ENCODE data around the gene PLCB3.

PLCB3 gene

DNA sequence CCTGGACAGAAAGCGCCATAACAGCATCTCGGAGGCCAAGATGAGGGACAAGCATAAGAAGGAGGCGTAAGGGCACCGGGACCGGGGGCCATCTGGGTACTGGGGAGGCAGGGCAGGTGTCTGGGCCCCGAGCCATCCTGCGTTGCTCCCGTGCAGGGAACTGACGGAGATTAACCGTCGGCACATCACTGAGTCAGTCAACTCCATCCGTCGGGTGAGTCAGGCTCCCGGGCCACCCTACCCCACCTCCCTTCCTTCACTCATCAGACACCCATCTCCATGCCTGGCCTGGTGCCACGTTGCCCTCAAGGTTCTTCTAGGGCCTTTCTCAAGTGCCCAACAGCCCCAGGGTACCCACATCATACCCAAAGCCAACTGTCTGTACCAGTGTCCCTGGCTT lies 15.0 kb downstream of the PLCB3 start:
- DNase-seq (ENCODE audit: low read depth in 2 of 2), result no peak

DNA sequence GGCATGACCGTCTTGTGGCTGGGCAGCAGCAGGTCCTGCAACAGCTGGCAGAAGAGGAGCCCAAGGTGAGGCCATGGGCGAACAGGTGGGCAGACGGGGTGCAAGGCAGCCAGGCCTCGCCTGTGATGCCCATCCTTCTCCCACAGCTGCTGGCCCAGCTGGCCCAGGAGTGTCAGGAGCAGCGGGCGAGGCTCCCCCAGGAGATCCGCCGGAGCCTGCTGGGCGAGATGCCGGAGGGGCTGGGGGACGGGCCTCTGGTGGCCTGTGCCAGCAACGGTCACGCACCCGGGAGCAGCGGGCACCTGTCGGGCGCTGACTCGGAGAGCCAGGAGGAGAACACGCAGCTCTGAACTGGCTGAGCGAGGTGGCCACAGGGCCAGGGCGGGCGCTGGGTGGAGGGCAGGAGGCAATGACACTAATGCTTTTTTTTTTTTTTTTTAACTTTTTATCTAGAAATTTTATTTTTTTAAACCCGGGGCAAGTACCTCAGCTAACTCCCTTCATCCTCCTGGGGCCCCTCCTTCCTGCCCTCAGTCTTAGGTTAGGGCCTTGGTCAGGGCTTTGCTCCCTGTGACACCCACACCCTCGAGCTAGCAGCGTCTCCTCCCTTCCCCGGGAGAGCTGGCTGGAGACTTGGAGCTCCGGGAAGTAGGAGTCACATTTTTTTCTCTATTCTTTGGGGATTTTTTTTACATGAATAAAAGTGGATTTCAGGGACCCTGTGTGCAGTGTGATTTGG lies 16.0 kb downstream of the PLCB3 start:
- no peak for DNase-seq (ENCODE audit: low read depth in 2 of 2)

DNA sequence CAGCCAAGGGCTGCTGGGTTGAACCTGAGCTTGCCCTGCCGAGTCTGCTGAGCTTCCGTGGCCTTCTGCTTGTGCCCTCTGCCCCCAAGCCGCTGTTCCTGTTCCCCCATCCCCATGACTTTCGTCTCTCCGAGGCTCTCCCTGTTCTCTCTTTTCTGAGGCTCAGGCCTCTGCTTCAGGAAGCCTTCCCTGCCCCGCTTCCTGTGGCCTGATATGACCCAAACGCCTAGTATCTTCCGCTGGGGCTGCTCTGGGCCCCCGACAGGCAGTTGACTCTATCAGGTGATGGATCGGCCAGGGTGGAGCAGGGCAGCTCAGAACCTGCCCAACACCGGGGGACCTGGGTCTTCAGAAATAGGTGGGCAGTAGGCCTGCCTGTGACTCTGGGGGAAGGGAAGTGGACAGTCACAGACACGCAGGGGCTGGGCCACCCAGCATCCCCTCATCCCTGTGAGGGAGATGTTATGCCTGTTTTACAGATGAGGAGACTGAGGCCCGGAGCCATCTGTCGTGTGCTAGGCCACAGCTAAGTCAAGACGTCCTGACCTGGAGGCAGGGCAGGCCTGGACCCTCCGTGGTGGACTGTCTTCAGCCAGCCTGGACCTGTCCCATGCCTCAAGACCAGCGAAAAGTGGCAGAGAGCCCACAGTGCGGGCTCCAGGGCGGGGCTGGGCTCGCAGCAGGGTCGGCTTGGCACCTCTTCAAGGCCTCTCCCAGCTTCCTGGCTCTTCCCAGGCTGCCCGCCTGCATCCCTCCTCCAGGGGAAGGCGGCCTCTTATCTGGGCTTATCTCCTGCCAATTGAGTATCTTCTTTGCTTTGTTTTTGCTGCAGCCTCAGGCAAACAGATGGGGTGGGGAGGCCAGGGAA lies 16.9 kb downstream of the PLCB3 start:
- no peak for DNase-seq (ENCODE audit: low read depth in 2 of 2)

DNA sequence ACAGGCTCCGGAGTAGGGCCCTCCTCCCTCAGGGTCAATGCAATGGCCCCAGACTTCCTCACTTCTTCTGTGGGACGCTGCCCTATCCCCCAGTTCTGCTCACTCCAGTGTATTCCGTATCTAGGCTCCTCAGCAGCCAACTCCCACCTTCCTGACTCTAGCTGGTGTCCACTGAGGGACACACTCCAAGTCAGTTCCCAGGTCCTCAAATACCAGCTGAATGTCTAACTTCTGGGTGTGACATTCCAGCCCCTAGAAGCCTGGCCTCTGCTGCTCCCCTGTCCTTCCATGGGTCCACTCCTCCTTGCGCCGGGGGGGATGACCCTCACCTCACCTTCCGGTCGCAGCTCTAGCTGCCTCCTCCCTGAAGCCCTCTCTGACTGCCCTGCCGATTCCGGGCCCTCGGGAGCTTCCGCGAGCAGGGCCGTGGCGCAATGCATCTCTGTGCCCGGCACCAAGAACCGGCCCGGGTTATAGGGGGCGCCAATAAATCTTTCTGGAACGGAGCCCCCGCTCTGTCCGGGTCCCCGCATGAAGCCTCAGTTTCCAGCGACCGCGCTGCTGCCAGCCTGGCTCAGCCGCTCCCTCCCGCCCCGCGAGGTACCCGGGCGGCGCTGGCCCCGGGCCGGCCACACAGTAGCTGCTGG lies 17.7 kb downstream of the PLCB3 start:
- peak in 1 of 2 donors; percentile 57 for DNase-seq (ENCODE audit: low read depth in 2 of 2)

DNA sequence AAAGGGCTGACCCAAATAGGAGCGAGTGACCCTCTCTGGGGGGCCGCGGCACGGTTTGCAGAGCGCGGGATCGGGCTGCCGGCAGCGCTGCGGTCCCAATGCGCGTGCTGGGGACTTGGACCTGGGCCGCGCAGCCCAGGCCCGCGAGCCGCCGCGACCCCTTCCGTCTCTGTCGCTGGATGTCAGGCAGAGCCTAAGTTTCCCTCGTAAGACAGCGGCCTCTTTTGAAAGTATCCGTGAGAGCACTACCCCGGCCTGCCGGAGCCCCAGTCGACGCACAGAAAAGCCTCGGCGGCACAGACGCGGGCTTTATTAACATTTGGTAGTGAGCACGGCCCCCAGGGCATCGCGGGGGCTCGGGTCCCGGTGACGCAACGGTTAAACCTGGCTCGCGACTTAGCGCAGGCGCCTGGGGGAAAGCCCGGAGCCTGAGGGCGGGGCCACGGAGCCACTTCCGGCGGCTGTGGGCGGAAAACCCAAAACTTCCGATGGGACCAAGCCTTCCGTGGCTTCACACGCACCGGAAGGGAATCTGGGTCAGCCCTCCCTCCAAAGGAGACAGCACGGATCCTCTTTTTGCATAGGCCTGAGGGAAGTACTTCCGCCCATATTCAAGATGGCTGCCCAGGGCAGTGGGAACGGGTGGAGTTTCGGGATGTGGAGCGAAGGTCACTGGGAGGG lies 18.4 kb downstream of the PLCB3 start:
- peak; percentile 96 to 98 for DNase-seq (ENCODE audit: low read depth in 2 of 2)

DNA sequence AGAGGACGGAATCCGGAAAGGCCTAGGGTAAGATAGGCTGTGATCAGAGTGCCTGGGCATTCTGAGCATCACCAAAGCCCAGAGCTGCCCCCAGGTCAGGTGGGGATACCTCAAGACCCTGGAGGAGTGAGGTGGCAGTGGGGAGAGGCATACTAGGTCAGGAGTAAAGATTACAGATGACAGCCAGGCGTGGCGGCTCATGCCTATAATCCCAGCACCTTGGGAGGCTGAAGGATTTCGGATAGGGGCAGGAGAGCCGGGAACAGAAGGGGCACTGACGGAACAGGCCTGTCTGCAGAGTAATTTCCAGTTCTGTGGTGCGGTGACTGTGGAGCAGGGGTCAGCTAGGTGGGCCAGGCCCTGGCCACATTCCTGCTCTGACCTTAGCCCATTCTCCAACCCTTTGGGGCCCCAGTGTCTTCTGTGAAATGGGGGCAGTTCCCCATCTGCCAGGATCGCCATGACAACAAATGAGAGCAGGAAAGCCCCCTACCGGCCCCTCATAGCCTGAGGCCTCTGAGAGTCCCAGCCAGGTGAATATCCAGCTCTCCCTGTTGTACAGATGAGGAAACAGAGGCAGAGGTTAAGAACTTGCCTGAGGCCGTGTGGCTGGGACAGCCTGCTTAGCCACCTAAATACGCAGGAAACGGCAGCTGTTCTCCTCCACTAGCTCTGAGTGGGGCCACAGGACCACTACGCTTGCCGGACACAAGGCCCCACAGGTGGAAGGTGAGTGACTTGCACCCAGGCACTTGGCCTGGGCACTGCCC lies 23.9 kb downstream of the PLCB3 start:
- DNase-seq (ENCODE audit: low read depth in 2 of 2), result no peak

DNA sequence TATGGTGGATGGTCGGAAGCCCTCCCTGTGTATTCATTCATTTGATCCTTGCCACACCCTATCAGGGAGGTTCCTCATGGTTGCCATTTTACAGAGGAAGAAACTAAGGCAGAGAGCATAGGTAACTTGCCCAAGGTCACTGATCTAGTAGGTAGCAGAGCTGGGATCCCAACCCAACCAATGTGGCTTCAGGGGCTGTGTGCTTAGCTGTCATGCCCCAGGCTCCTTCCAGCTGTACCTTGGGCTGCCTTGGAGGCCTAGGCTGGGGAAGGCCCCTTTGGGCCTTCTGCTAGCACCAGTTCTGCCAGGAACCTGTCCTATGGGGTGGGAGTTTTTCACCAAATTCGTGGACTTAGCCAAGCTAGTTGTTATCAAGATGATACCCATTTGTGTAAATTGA lies 24.5 kb downstream of the PLCB3 start:
- DNase-seq (ENCODE audit: low read depth in 2 of 2), result no peak

DNA sequence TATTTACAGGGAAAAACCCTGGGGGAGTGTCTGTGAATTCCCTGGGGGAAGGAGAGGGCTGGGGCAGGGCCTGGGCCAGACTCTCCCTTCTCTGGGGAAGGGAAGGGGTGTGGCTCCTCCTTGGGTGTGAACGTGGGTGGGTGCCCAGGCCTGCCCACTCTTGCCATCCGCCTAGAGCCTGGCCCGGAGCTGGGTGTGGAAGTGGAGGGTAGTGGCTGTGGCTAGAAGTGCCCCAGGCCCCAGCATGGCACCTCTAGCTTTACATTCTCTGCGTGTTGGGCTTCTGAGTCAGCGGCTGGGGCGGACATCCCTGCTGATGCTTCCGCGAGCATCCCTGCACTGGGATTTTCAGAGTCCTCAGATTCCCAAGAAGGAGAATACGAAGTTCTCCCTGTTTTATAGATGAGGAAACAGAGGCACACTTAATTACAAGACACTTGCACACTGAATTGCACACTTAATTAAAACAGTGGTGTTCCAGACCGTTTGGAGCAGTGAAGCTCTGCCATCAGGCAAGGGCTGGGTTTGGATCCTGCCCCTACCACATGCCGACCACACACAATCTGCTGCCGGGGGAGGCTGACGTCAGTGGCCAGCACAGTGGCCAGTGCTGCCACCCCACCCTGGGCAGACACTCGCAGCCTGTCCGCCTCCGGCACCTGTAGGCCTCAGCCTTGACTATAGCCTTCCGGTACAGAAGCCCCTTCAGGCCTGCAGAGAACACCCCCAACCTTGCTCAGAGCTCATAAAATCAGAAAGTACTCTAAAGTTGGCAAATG lies 25.5 kb downstream of the PLCB3 start:
- no peak for DNase-seq (ENCODE audit: low read depth in 2 of 2)

DNA sequence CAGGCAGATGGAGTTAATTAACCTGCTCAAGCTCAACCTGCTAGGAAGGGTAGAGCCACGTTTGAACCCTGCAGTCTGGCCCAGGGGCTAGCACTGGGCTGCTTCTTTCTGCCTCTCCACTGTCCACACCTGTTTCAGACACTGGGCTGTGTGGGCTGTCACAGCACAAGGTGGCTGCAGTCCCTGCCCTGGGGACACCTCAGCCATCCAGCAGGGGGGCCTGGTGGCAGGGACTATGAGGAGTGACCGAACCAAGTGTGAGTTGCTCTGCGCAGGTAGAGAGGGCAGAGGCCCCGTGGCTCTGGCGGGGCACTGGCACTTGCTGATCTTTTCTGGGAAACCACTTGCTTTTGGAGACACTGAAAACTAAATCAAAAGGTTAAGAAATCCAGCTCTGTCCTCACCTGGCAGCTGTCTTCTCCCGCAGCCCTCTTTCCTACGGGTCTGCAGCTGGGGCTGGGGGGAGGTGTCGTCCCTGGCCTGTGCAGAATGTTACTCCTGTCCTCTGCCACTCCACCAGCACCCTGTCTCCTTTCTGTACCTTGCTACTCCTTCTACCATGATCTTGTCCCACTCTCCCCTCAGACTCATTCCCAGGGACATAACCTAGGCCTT lies 27.4 kb downstream of the PLCB3 start:
- no peak for DNase-seq (ENCODE audit: low read depth in 2 of 2)

DNA sequence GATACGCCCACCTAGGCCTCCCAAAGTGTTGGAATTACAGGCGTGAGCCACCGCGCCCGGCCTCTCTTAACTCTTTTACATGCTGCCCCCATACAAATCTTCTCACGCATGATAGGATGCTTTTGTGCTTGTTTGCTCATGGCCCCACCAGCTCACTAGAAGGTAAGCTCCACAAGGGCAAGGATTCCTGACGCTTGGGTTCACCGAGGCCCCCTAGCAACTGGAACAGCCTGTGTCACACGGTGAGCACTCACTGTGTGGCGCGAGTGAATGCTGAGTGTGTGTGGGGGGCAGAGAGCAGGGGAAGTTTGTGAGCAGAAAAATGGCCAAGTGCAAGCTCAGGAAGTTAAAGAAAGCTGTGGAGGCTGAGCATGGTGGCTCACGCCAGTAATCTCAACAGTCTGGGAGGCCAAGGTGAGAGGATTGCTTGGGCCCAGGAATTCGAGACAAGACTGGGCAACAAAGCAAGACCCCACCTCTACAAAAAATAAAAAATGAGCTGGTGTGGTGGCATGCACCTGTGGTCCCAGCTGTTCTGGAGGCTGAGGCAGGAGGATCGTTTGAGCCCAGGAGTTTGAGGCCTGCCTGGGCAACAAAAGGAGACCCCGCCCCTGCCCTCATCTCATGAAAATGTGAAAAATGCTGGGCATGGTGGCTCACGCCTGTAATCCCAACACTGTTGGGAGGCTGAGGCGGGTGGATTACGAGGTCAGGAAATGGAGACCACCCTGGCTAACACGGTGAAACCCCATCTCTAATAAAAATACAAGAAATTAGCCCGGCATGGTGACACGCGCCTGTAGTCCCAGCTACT lies 30.8 kb downstream of the PLCB3 start:
- DNase-seq (ENCODE audit: low read depth in 2 of 2), result no peak

DNA sequence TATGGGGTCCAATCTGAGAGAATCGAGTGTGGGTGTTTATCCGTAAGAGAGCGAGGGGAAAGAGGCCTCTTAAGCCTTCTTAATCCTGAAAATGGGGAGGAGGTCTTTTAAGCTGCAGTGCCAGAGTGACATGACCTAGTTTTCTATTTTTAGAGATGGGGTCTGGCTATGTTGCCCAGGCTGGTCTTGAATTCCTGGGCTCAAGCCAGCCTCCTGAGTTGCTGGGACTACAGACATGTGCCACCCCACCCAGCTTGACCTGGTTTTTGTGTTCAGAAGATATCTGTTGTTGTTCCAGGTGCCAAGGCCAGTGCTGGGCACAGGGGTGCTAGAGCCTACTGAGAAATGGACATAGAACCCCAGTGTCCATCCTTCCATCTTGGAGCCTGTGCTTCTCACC lies 31.8 kb downstream of the PLCB3 start:
- DNase-seq (ENCODE audit: low read depth in 2 of 2), result no peak

DNA sequence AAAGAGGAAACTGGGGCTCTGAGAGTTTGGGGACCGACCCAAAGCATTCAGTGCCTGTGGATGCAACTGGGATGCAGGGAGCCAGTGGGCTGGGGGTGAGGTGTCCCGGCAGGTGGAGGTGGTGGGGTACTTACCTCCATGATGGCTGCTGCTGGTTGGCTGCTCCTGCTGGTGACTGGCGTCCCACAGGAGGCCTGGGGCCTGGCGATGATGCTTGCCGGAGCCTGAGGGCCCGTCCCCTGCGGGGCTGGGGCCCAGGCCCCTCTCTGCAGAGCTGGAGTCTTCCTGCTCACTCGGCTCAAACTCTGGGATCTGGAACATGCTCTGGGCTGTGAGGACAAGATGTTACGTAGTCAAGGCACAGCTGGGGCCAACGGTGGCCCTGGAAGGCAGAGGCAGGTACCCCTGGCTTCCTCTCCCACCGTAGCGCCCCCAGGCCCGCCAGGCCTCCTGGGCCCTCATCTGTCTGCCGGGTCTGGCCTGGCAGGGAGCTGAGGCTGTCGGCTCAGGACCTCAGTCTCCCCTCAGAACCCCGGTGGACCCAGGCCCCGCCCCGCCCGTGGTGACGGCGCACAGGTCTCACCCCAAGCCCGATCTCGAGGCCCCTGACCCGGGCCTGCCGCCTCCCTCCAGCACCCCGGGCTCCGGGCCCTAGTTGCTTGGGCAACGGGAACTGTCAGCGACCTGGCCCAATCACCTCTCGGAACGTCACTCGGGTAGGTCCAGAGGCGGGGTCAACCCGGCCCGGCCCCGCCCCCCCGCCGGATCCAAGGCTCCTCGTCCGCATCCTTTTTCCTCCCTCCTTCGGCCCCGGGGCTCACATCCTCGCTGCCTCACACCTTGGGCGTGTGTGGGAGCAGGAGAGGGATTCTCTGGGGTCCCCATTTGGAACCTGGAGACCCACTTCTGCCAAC lies 33.0 kb downstream of the PLCB3 start, which contains the start of gene BAD:
TSS of gene BAD (minus strand) at position 618 of the 914 bp plus-strand sequence. CDS start at position 321, 297 bp downstream.
- DNase-seq (ENCODE audit: low read depth in 2 of 2), result peak; percentile 88 to 90

DNA sequence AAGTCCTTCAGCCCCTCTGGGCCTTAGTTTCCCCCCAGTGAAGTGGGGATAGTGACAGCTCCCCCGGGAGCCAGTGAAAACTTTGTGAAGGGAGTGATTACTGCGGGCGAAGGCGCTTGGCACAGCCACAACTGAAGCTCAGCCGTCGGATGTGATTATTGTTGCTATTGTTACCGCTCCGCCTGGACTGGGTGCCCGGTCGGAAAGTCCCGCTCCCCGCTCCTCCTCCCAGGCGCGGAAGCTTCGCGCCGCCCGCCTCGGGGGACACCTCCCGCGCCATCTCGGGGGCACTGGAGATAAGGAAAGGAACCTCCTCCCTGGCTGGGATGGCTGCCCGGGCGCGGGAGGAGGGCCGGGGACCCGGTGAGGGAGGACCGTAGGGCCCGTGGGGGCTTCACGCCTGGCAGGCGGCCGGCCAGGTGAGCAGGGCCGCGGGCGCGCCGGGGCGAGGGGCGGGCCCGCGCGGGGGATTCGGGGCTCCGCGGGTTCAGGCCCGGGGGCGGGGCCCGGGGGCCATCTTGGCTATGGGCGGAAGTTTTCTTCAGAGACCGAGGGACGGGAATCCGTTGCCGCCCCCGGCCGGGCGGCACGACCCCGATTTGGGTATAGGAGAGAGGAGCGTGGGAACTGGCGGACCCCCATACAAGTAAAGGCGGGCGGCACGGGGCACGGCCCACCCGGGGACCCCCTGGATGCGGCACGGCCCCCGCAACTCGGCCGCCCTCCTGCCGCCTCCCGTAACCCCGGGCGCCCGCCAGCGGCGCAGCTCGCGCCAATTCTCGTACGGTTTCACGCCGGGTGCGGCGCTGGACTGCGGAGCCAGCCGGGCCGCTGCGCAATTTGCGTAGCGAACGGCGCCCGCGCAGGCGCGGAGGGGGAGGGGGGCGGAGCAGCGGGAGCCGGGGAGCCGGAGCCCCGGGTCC lies 33.9 kb downstream of the PLCB3 start, which contains the start of gene GPR137:
TSS of gene GPR137 (plus strand) at position 887 of the 923 bp plus-strand sequence. CDS start 677 bp downstream, outside the sequence.
- DNase-seq (ENCODE audit: low read depth in 2 of 2), result peak; percentile 83 to 86

DNA sequence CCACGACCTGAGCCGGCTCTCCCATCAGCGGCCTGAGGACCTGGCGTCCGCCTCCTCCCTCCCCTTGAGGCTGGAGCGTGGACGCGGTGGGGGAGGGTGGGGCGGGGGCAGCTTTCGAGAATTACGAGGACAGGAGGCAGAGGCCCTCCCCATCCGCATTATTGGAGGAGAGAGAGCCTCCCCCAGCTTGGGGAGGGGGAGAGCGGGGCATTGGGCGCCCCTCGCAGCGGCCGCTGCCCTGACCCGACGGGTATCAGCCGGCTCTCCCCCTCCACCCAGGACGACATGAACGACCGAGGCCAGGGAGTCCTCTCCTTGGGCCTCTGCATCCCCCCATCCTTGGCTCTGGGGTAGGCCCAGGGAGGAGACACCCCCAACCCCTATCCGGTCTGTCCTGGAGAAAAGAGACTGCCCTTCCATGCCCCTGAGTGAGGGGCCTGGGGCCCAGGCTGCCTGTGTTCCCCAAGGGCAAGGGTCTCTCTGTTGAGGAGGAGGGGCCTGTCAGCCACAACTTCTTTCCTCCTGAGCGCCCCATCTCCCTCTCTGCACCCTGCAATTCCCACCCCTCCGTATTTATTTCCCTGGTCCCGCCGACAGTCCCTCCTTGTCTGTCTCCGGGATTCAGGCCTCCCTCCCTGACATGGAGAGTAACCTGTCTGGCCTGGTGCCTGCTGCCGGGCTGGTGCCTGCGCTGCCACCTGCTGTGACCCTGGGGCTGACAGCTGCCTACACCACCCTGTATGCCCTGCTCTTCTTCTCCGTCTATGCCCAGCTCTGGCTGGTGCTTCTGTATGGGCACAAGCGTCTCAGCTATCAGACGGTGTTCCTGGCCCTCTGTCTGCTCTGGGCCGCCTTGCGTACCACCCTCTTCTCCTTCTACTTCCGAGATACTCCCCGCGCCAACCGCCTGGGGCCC lies 34.8 kb downstream of the PLCB3 start:
- DNase-seq (ENCODE audit: low read depth in 2 of 2), result no peak

DNA sequence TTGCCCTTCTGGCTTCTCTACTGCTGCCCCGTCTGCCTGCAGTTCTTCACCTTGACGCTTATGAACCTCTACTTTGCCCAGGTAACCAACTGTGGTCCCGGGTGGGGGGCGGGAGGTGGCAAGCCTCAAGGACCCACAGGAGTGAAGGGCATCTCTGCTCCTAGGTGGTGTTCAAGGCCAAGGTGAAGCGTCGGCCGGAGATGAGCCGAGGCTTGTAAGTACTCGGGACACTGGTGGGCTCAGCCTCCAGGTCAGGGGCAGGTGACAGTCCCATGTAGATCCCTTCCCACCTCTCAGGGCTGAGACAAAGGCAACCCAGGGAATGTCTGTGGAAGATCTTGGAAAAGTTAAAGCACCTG lies 35.5 kb downstream of the PLCB3 start:
- DNase-seq (ENCODE audit: low read depth in 2 of 2), result no peak
